Mammary epithelial cell (primary cell): ENCODE measurements around the gene LMBR1.

Experiments used
- CTCF ChIP-seq, 2 donors: IDR thresholded peaks in 1 of 2; conservative IDR thresholded peaks in 1 of 2; 2 replicates each; pipeline ENCODE4 v1.5.1; 2011 to 2012; ENCODE audit warnings: inconsistent platforms in 2 of 2, low read length in 2 of 2, mild to moderate bottlenecking in 2 of 2, control low read depth in 1 of 2, low read depth in 1 of 2; ENCODE audit not compliant: insufficient read depth in 1 of 2; ENCODE audit errors: extremely low read depth in 1 of 2
- EZH2 ChIP-seq: IDR thresholded peaks from 2 replicates; pipeline ENCODE4 v1.6.1; 2012; ENCODE audit warnings: low read length, inconsistent platforms, borderline replicate concordance

- TF ChIP-seq CTCF (conservative IDR thresholded peaks at IDR 0.05 in 1 of 2, IDR thresholded peaks at IDR 0.05 in 1 of 2; ENCODE audit: extremely low read depth in 1 of 2, insufficient read depth in 1 of 2, low read depth in 1 of 2, low read length in 2 of 2) (no peak), EZH2 (no peak)
These were observed 119.0 kb downstream of the LMBR1 start for GRCh38 chr7:156773966-156774365.
